ENCODE results near the gene PUS7. TPM values are rescaled to one million over a fixed set of nuclear protein-coding genes. Genes with fewer than 3 reads are reported as not detected.

PUS7 gene
- total RNA-seq, 4 donors from 2014 or later = 4.2 to 25.6 (median 7.1) TPM

GRCh38 chr7:105408791-105409410 lies 113.2 kb downstream of the PUS7 start:
- TF ChIP-seq POLR2A (IDR thresholded peaks at IDR 0.05) = no peak
- TF ChIP-seq, protein P1, sequence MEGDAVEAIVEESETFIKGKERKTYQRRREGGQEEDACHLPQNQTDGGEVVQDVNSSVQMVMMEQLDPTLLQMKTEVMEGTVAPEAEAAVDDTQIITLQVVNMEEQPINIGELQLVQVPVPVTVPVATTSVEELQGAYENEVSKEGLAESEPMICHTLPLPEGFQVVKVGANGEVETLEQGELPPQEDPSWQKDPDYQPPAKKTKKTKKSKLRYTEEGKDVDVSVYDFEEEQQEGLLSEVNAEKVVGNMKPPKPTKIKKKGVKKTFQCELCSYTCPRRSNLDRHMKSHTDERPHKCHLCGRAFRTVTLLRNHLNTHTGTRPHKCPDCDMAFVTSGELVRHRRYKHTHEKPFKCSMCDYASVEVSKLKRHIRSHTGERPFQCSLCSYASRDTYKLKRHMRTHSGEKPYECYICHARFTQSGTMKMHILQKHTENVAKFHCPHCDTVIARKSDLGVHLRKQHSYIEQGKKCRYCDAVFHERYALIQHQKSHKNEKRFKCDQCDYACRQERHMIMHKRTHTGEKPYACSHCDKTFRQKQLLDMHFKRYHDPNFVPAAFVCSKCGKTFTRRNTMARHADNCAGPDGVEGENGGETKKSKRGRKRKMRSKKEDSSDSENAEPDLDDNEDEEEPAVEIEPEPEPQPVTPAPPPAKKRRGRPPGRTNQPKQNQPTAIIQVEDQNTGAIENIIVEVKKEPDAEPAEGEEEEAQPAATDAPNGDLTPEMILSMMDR (IDR thresholded peaks at IDR 0.05) = no peak
- Histone ChIP-seq H3K9me3 (no peaks in the 10 kb centered on the region), H3K4me1 (no peaks in the 10 kb centered on the region), H3K36me3 (no peaks in the 10 kb centered on the region), H3K27ac (no peak overlapping the region), H3K4me3 (no peak overlapping the region), H3K27me3 (no peaks in the 10 kb centered on the region)
- DNase-seq = no peak

Other genes with a start within 250 kb of the PUS7 start
- 10 to 100 TPM; 25.7 to 96.6 (median 33.6) TPM for gene SRPK2, start 133.3 kb downstream of the PUS7 start, total RNA-seq
- gene RINT1, start 9.9 kb upstream of the PUS7 start, total RNA-seq = 10 to 100 TPM; 17.3 to 30.5 (median 20.3) TPM
- gene EFCAB10, start 59.2 kb upstream of the PUS7 start, total RNA-seq = not detected

All from Peyer's patch (tissue), 4 donors.